Astrocyte (in vitro differentiated cells and primary cell): ENCODE results near the gene ABCB8. TPM values are rescaled to one million over a fixed set of nuclear protein-coding genes. Genes with fewer than 3 reads are reported as not detected.

Experiments used
- DNase-seq: peaks from one replicate; pipeline ENCODE4 v3.0.0-alpha.2; 2010; ENCODE audit warnings: low read depth
- FAIRE-seq: peaks from 2 replicates; lab custom pipeline; 2011; peaks lifted over from hg19 to GRCh38; lab: Jason Lieb, UNC
- H2AFZ ChIP-seq: 2 replicates; pipeline ENCODE4 v1.6.0; 2012; ENCODE audit warnings: low read depth, low read length, inconsistent platforms
- H3K27ac ChIP-seq: 2 replicates; pipeline ENCODE4 v1.5.1; 2011; ENCODE audit warnings: low read depth, low read length, inconsistent platforms
- H3K27me3 ChIP-seq: 2 replicates; pipeline ENCODE4 v1.6.0; 2011; ENCODE audit warnings: low read length, inconsistent platforms; ENCODE audit not compliant: insufficient read depth
- H3K36me3 ChIP-seq: 2 replicates; pipeline ENCODE4 v1.5.1; 2011; ENCODE audit warnings: low read length, inconsistent platforms; ENCODE audit not compliant: insufficient read depth
- H3K4me1 ChIP-seq: 2 replicates; pipeline ENCODE4 v1.5.1; 2011; ENCODE audit warnings: low read length, inconsistent platforms; ENCODE audit not compliant: insufficient read depth
- H3K4me2 ChIP-seq: 2 replicates; pipeline ENCODE4 v1.6.0; 2012; ENCODE audit warnings: low read length, inconsistent platforms
- H3K4me3 ChIP-seq: 2 replicates; pipeline ENCODE4 v1.5.1; 2011; ENCODE audit warnings: low read depth, mild to moderate bottlenecking, low read length, inconsistent platforms; ENCODE audit not compliant: insufficient read depth
- H3K79me2 ChIP-seq: 2 replicates; pipeline ENCODE4 v1.6.0; 2012; ENCODE audit warnings: mild to moderate bottlenecking, low read length, inconsistent platforms; ENCODE audit not compliant: insufficient read depth
- H3K9ac ChIP-seq: 2 replicates; pipeline ENCODE4 v1.6.0; 2012; ENCODE audit warnings: mild to moderate bottlenecking, low read length, inconsistent platforms
- H3K9me3 ChIP-seq: 2 replicates; pipeline ENCODE4 v1.5.1; 2012; ENCODE audit warnings: low read depth, mild to moderate bottlenecking, low read length, inconsistent platforms; ENCODE audit not compliant: insufficient read depth
- H4K20me1 ChIP-seq: 2 replicates; pipeline ENCODE4 v1.6.0; 2012; ENCODE audit warnings: low read length, inconsistent platforms; ENCODE audit not compliant: insufficient read depth
- H3K27ac Mint-ChIP-seq: one replicate; pipeline ENCODE4 v1.8.0; 2021; ENCODE audit warnings: mild to moderate bottlenecking, mixed read lengths; ENCODE audit not compliant: unreplicated experiment
- H3K27me3 Mint-ChIP-seq: one replicate; pipeline ENCODE4 v1.8.0; 2021; ENCODE audit warnings: low read depth, mixed read lengths; ENCODE audit not compliant: unreplicated experiment
- H3K36me3 Mint-ChIP-seq: one replicate; pipeline ENCODE4 v1.8.0; 2021; ENCODE audit warnings: low read depth, mixed read lengths; ENCODE audit not compliant: unreplicated experiment
- H3K4me1 Mint-ChIP-seq: one replicate; pipeline ENCODE4 v1.8.0; 2021; ENCODE audit warnings: low read depth, mixed read lengths; ENCODE audit not compliant: unreplicated experiment
- H3K4me3 Mint-ChIP-seq: one replicate; pipeline ENCODE4 v1.8.0; 2021; ENCODE audit warnings: mild to moderate bottlenecking, moderate library complexity, mixed read lengths; ENCODE audit not compliant: unreplicated experiment
- H3K9me3 Mint-ChIP-seq: one replicate; pipeline ENCODE4 v1.8.0; 2021; ENCODE audit warnings: mild to moderate bottlenecking, mixed read lengths; ENCODE audit not compliant: unreplicated experiment
- CTCF ChIP-seq: IDR thresholded peaks from 2 replicates; pipeline ENCODE4 v1.5.1; 2011; ENCODE audit warnings: low read depth, mild to moderate bottlenecking, inconsistent platforms, low read length, moderate library complexity; ENCODE audit not compliant: insufficient read depth
- EZH2 ChIP-seq: IDR thresholded peaks from 2 replicates; pipeline ENCODE4 v1.6.1; 2012; ENCODE audit warnings: mild to moderate bottlenecking, low read length, inconsistent platforms; ENCODE audit not compliant: insufficient read depth
- total RNA-seq: library from RNA; stranded (reverse); gene quantifications from 2 replicates; pipeline ENCODE4 v1.2.1, GENCODE V29; 2021

ABCB8 gene
- total RNA-seq, 1 donor from 2014 or later, result 53.3 TPM

GRCh38 chr7:151057506-151057988, 29.3 kb downstream of the ABCB8 start, which contains the start of gene CDK5:
Gene CDK5, minus strand, starts transcription at chr7:151057897. Its CDS starts 49 bp downstream, at chr7:151057848.
- peaks cover 30% of the 10 kb centered on the region for H3K4me1 Mint-ChIP-seq
- TF ChIP-seq EZH2 (no peak), CTCF (no peak)
- Histone ChIP-seq H4K20me1 (peaks cover 34% of the 10 kb centered on the region), H2AFZ (peak within 1 kb of the TSS; percentile 83), H3K27me3 (no peaks in the 10 kb centered on the region), H3K9me3 (no peaks in the 10 kb centered on the region), H3K4me1 (peaks cover 43% of the 10 kb centered on the region), H3K79me2 (peaks cover 29% of the 10 kb centered on the region), H3K4me2 (peak within 1 kb of the TSS; percentile 91), H3K36me3 (no peaks in the 10 kb centered on the region), H3K4me3 (peak within 1 kb of the TSS; percentile 80), H3K27ac (peak within 1 kb of the TSS; percentile 93), H3K9ac (peak within 1 kb of the TSS; percentile 81)
- peaks cover 14% of the 10 kb centered on the region for H3K36me3 Mint-ChIP-seq
- H3K9me3 Mint-ChIP-seq, result peaks cover 1% of the 10 kb centered on the region
- peak within 1 kb of the TSS; percentile 97 for H3K27ac Mint-ChIP-seq
- peaks cover 8% of the 10 kb centered on the region for H3K27me3 Mint-ChIP-seq
- DNase-seq, result no peak
- no peak for FAIRE-seq
- H3K4me3 Mint-ChIP-seq, result peak within 1 kb of the TSS; percentile 94

DNA sequence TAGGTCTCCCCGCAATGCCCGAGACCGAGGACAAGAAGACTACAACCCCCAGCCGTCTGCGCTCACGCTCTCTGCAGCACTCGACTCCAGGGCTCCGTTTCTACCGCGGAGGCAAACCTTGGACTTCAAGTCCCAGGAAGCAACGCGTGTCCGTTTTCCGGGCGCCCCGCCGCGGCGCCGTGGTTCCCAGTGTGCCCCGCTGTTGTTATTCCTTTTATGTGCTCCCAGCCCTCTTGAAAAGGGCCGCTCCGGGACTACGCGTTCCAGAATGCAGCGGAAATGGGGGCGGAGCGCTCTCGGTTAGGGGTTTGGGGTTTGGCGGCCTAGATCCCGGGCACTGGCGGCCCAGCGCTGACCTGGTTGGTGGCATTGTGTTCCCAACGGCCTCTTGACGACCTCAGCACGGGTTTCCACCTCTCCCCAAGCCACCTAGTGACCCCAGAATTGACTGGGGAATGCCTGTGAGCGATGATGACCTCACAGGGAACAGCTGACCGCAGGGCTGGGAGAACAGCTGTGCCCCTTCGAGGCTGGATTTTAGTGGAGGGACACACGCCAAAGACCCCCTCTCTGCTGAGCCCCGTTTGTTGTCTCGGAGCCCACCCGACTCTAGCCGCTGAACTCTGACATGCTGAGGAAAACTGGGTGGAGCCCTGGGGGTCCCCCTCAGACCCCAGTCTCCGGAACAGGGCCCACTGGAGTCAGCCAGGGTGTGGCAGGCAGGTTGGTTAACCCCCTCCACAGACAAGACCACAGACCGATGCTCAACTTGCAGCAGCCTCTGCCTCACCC, 29.9 kb downstream of the ABCB8 start:
- FAIRE-seq, result no peak
- Mint-ChIP-seq H3K4me3 (peak overlapping the region; percentile 94), H3K36me3 (peaks cover 11% of the 10 kb centered on the region), H3K27me3 (peaks cover 4% of the 10 kb centered on the region), H3K27ac (peak overlapping the region; percentile 97), H3K4me1 (peaks cover 30% of the 10 kb centered on the region), H3K9me3 (peaks cover 1% of the 10 kb centered on the region)
- H3K27me3 ChIP-seq, result no peaks in the 10 kb centered on the region
- no peaks in the 10 kb centered on the region for H3K36me3 ChIP-seq
- no peak for TF ChIP-seq CTCF
- no peak for TF ChIP-seq EZH2
- peak overlapping the region; percentile 70 for H2AFZ ChIP-seq
- peaks cover 47% of the 10 kb centered on the region for H3K4me1 ChIP-seq
- H3K27ac ChIP-seq, result peak overlapping the region; percentile 93
- peak overlapping the region; percentile 80 for H3K4me3 ChIP-seq
- H3K79me2 ChIP-seq, result peaks cover 33% of the 10 kb centered on the region
- peaks cover 36% of the 10 kb centered on the region for H4K20me1 ChIP-seq
- no peaks in the 10 kb centered on the region for H3K9me3 ChIP-seq
- H3K9ac ChIP-seq, result peak overlapping the region; percentile 81
- H3K4me2 ChIP-seq, result peak overlapping the region; percentile 91
- peak; percentile 99 for DNase-seq
